Measurements from ENCODE around the gene TSPAN4.
A peak's percentile ranks its signal among the peaks of the same experiment; 100 is the strongest.

TSPAN4 gene

GRCh38 chr11:865462-866430, 23.1 kb downstream of the TSPAN4 start:
- no peak for DNase-seq (ENCODE audit: low read depth)

GRCh38 chr11:866481-866880, 23.8 kb downstream of the TSPAN4 start:
- no peak for DNase-seq (ENCODE audit: low read depth)

- DNase-seq (ENCODE audit: low read depth), result no peak
Observed at GRCh38 chr11:867856-868358, 25.3 kb downstream of the TSPAN4 start.

- DNase-seq (ENCODE audit: low read depth), result no peak
Observed at GRCh38 chr11:868394-868793, 25.7 kb downstream of the TSPAN4 start.

GRCh38 chr11:868802-869201, 26.1 kb downstream of the TSPAN4 start:
- DNase-seq (ENCODE audit: low read depth), result no peak

- DNase-seq (ENCODE audit: low read depth), result no peak
Observed at GRCh38 chr11:869399-870126, 26.9 kb downstream of the TSPAN4 start.

- DNase-seq (ENCODE audit: low read depth), result no peak
Observed at GRCh38 chr11:870127-870413, 27.4 kb downstream of the TSPAN4 start.

GRCh38 chr11:870418-870817, 27.8 kb downstream of the TSPAN4 start:
- no peak for DNase-seq (ENCODE audit: low read depth)

- no peak for DNase-seq (ENCODE audit: low read depth)
Observed at GRCh38 chr11:871472-871871, 28.8 kb downstream of the TSPAN4 start.

GRCh38 chr11:872799-873198, 30.1 kb downstream of the TSPAN4 start:
- no peak for DNase-seq (ENCODE audit: low read depth)

GRCh38 chr11:873706-874105, 31.1 kb downstream of the TSPAN4 start:
- no peak for DNase-seq (ENCODE audit: low read depth)

- DNase-seq (ENCODE audit: low read depth), result no peak
Observed at GRCh38 chr11:875203-875602, 32.6 kb downstream of the TSPAN4 start.

GRCh38 chr11:875769-876301, 33.2 kb downstream of the TSPAN4 start:
- DNase-seq (ENCODE audit: low read depth), result no peak

GRCh38 chr11:876545-876944, 33.9 kb downstream of the TSPAN4 start:
- peak; percentile 72 for DNase-seq (ENCODE audit: low read depth)

- no peak for DNase-seq (ENCODE audit: low read depth)
Observed at GRCh38 chr11:877565-877964, 34.9 kb downstream of the TSPAN4 start.

- no peak for DNase-seq (ENCODE audit: low read depth)
Observed at GRCh38 chr11:880447-880846, 37.8 kb downstream of the TSPAN4 start.

- peak; percentile 54 for DNase-seq (ENCODE audit: low read depth)
Observed at GRCh38 chr11:882596-882995, 39.9 kb downstream of the TSPAN4 start.

- no peak for DNase-seq (ENCODE audit: low read depth)
Observed at GRCh38 chr11:883527-883926, 40.9 kb downstream of the TSPAN4 start.

GRCh38 chr11:884578-885070, 42.0 kb downstream of the TSPAN4 start:
- DNase-seq (ENCODE audit: low read depth), result no peak

GRCh38 chr11:886568-886967, 43.9 kb downstream of the TSPAN4 start:
- DNase-seq (ENCODE audit: low read depth), result no peak

- no peak for DNase-seq (ENCODE audit: low read depth)
Observed at GRCh38 chr11:887589-887988, 44.9 kb downstream of the TSPAN4 start.

GRCh38 chr11:888310-889212, 45.9 kb downstream of the TSPAN4 start:
- no peak for DNase-seq (ENCODE audit: low read depth)

Measured in fibroblast of gingiva (primary cell).